Measurements from ENCODE around the gene LRP6.
"Not testable (repeated sequence)": the region's sequence is repeated elsewhere in the genome, so short reads cannot be mapped to it uniquely, and the experiment has no call there.

The LRP6 gene

GRCh38 chr12:12265035-12265434, 1.8 kb downstream of the LRP6 start:
- DNase-seq, result no peak

GRCh38 chr12:12263909-12264308, 2.9 kb downstream of the LRP6 start:
- no peak for DNase-seq

- not testable (repeated sequence) for DNase-seq
These were observed 10.5 kb downstream of the LRP6 start for GRCh38 chr12:12256291-12256757.

GRCh38 chr12:12254553-12254952, 12.3 kb downstream of the LRP6 start:
- DNase-seq, result no peak

GRCh38 chr12:12249216-12250050, 17.4 kb downstream of the LRP6 start:
- no peak for DNase-seq

GRCh38 chr12:12247584-12247983, 19.3 kb downstream of the LRP6 start:
- DNase-seq, result no peak

- DNase-seq, result no peak
These were observed 22.5 kb downstream of the LRP6 start for GRCh38 chr12:12244341-12244740.

GRCh38 chr12:12240662-12241340, 26.0 kb downstream of the LRP6 start:
- DNase-seq, result no peak

GRCh38 chr12:12239127-12239526, 27.7 kb downstream of the LRP6 start:
- no peak for DNase-seq

- no peak for DNase-seq
These were observed 28.2 kb downstream of the LRP6 start for GRCh38 chr12:12238605-12239004.

GRCh38 chr12:12236896-12237295, 29.9 kb downstream of the LRP6 start:
- no peak for DNase-seq

- no peak for DNase-seq
These were observed 36.6 kb downstream of the LRP6 start for GRCh38 chr12:12230275-12230674.

GRCh38 chr12:12229556-12230092, 37.2 kb downstream of the LRP6 start:
- DNase-seq, result no peak

- DNase-seq, result no peak
These were observed 38.4 kb downstream of the LRP6 start for GRCh38 chr12:12228402-12228801.

- DNase-seq, result no peak
These were observed 40.7 kb downstream of the LRP6 start for GRCh38 chr12:12226187-12226586.

- no peak for DNase-seq
These were observed 42.5 kb downstream of the LRP6 start for GRCh38 chr12:12224240-12224940.

- peak; percentile 11 for DNase-seq
These were observed 45.3 kb downstream of the LRP6 start for GRCh38 chr12:12221560-12221959.

GRCh38 chr12:12219664-12220063, 47.2 kb downstream of the LRP6 start:
- DNase-seq, result no peak

- no peak for DNase-seq
These were observed 49.9 kb downstream of the LRP6 start for GRCh38 chr12:12217018-12217359.

- no peak for DNase-seq
These were observed 50.4 kb downstream of the LRP6 start for GRCh38 chr12:12216349-12217017.

GRCh38 chr12:12214635-12215131, 52.2 kb downstream of the LRP6 start:
- DNase-seq, result no peak

- no peak for DNase-seq
These were observed 52.6 kb downstream of the LRP6 start for GRCh38 chr12:12214201-12214600.

GRCh38 chr12:12212769-12213168, 54.1 kb downstream of the LRP6 start:
- DNase-seq, result no peak
